Suprapubic skin (tissue), 3 donors: ENCODE measurements around the gene TTC23.

Experiments
- POLR2A ChIP-seq, 2 donors: fragments of 450-650 bp; IDR thresholded peaks; one replicate each; pipeline ENCODE4 v1.6.1; 2017; ENCODE audit warnings: antibody characterized with exemption in 2 of 2, mild to moderate bottlenecking in 2 of 2, moderate library complexity in 2 of 2
- TF ChIP-seq, protein P1 (sequence below), 2 donors: fragments of 200-600 bp in 1 of 2; fragments of 450-650 bp in 1 of 2; sonication (generic) in 1 of 2; IDR thresholded peaks; one replicate each; pipeline ENCODE4 v1.5.1; 2016 to 2019; ENCODE audit warnings: antibody characterized with exemption in 2 of 2, mild to moderate bottlenecking in 1 of 2, moderate library complexity in 1 of 2

GRCh38 chr15:99106417-99107220, 142.8 kb downstream of the TTC23 start:
- TF ChIP-seq, protein P1, sequence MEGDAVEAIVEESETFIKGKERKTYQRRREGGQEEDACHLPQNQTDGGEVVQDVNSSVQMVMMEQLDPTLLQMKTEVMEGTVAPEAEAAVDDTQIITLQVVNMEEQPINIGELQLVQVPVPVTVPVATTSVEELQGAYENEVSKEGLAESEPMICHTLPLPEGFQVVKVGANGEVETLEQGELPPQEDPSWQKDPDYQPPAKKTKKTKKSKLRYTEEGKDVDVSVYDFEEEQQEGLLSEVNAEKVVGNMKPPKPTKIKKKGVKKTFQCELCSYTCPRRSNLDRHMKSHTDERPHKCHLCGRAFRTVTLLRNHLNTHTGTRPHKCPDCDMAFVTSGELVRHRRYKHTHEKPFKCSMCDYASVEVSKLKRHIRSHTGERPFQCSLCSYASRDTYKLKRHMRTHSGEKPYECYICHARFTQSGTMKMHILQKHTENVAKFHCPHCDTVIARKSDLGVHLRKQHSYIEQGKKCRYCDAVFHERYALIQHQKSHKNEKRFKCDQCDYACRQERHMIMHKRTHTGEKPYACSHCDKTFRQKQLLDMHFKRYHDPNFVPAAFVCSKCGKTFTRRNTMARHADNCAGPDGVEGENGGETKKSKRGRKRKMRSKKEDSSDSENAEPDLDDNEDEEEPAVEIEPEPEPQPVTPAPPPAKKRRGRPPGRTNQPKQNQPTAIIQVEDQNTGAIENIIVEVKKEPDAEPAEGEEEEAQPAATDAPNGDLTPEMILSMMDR (IDR thresholded peaks at IDR 0.05): no peak
- TF ChIP-seq POLR2A (IDR thresholded peaks at IDR 0.05): no peak
